ENCODE measurements around the gene DCUN1D4. TPM values are rescaled to one million over a fixed set of nuclear protein-coding genes. Genes with fewer than 3 reads are reported as not detected.
A peak's percentile ranks its signal among the peaks of the same experiment; 100 is the strongest.

The DCUN1D4 gene
- total RNA-seq, 1 donor from 2014 or later: 21.4 TPM

- DNase-seq (ENCODE audit: low read depth in 2 of 2): no peak
Observed at GRCh38 chr4:51853027-51853682, 10.2 kb downstream of the DCUN1D4 start.

GRCh38 chr4:51855270-51855669, 12.3 kb downstream of the DCUN1D4 start:
- no peak for DNase-seq (ENCODE audit: low read depth in 2 of 2)

DNA sequence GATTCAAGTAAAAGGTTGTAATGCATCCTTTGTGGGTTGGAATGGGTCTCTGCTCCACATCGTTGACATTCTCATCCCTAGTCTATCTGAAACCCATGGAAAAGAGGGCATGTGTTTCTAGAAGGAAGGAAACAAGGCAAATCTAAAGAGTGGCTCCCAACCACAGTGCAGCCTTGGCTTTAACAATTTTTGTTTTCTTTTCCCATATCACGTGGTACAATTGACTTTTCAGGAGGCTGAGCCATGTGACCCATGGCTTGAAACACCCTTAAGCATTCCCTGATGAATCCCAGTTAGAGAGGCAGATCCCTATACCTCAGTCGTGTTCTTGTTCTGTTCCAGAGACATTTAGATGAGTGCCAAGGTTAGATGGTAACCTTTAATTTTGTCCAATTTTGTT, 12.8 kb downstream of the DCUN1D4 start:
- no peak for DNase-seq (ENCODE audit: low read depth in 2 of 2)

DNA sequence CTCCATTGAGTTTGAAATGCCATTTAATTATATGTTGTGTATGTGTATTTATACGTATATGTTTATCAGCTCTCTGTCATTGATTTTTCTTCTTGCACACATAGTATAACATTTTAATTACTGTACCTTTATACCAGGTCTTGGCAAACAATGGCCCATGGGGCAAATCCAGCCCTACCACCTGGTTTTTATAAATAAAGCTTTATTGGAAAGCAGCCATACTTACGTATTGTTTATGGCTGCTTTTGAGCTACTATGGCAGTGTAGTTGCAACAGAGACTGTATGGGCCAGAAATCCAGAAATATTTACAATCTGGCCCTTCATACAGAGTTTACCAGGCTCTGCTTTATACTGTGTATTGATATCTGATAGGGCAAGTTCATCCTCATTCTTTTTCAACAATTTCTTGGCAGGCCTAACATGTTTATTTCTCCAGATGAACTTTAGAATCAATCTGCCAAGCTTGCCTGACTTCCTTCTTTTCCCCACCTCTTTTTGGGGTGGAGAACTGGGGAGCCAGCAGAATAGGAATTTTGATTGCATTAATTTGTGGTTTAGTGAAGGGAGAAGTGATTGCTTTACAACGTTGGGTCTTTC, 15.8 kb downstream of the DCUN1D4 start:
- no peak for DNase-seq (ENCODE audit: low read depth in 2 of 2)

GRCh38 chr4:51859476-51860031, 16.6 kb downstream of the DCUN1D4 start:
- DNase-seq (ENCODE audit: low read depth in 2 of 2): no peak

- DNase-seq (ENCODE audit: low read depth in 2 of 2): no peak
Observed at GRCh38 chr4:51862199-51862598, 19.2 kb downstream of the DCUN1D4 start.

DNA sequence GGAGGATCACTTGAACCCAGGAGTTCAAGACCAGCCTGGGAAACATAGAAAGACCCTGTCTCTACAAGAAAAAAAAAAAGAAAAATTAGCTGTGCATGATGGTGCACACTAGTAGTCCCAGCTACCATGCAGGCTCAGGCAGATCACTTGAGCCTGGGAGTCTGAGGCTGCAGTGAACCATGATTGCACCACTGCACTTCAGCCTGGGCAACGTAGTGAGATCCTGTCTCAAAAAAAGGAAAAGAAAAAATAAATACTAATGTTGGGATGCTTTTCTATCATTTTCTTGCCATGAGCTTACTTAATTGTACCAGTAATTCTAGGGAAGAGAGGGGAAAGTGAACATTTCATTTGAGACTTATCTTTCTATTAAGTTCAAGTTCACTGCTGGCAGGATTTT, 19.8 kb downstream of the DCUN1D4 start:
- DNase-seq (ENCODE audit: low read depth in 2 of 2): no peak

DNA sequence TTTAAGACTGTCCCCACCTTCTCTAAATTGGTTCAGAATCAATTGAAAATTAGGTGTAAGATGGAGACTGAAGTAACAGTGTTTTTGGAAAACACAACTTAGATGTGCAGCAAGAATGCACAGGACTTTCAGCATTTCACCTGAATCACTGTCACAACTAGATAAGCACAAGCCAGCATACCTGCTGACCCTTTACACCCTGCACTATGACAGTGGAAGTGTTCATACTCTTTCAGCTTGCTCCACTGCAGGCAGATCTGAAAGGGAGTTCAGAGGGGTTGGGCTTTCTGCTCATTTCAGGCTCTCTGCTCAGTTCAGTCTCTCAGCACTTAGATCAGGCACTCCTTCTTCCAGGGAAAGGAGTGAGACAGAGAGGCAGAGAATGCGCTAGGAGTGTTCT, 22.8 kb downstream of the DCUN1D4 start:
- no peak for DNase-seq (ENCODE audit: low read depth in 2 of 2)

DNA sequence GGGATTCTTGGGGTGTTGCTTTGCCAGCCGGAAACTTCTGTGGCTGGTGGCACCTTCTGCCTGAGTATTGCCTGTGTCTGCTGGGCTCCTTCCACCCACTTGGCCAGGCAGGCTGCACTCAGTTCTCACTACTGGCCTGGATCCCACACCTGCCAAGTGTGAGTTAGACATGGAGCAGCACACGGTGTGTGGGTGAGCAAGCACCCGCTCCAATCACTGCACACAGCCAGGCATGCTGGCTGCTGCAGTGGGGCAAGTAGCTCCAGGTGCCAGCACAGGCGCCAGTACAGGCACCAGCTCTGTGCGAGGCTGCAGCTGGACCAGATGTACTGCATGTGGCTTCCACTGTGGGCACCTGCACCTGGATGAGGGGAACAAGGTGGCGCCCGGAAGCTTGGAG, 23.9 kb downstream of the DCUN1D4 start:
- DNase-seq (ENCODE audit: low read depth in 2 of 2): no peak

DNA sequence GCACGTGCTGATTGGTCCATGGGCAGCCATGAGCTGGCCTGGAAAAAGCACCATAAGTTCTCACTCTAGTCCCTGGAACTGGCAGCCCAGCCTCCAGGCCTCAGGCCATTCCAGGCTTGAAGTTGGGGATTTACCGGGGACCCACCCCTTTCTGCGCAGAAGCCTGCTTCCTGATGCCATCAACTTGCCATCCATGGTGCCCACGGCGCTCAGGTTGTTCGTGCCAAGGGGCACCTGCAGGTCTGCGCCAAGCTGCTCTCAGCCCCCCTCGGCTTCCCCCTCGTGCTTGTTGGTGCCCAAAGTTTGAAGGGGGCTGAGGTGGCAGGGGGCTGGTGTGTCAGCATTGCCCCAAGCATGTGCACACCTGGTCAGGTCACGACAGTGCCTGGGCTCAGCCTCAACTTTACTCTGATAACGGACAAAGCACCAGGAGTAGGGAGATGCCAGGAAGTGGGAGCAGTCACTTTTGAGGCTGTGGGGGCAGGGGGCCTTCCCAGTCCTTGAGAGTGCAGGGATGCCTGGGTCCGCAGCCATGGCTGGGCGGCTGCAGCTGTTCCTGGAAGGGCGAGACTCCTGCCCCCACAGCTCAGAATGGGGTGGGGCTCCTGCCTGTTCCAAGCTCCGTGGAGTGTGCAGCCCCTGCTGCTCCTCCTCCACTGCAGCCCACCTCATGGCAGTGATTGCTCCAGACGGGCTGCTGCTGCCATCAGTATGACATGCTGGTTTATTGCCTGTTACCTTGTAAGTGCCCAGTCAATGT, 24.9 kb downstream of the DCUN1D4 start:
- no peak for DNase-seq (ENCODE audit: low read depth in 2 of 2)

- no peak for DNase-seq (ENCODE audit: low read depth in 2 of 2)
Observed at GRCh38 chr4:51868449-51868847, 25.5 kb downstream of the DCUN1D4 start.

GRCh38 chr4:51870441-51871188, 27.7 kb downstream of the DCUN1D4 start:
- DNase-seq (ENCODE audit: low read depth in 2 of 2): no peak

- DNase-seq (ENCODE audit: low read depth in 2 of 2): no peak
Observed at GRCh38 chr4:51872283-51872997, 29.5 kb downstream of the DCUN1D4 start.

- DNase-seq (ENCODE audit: low read depth in 2 of 2): no peak
Observed at GRCh38 chr4:51874551-51874950, 31.6 kb downstream of the DCUN1D4 start.

DNA sequence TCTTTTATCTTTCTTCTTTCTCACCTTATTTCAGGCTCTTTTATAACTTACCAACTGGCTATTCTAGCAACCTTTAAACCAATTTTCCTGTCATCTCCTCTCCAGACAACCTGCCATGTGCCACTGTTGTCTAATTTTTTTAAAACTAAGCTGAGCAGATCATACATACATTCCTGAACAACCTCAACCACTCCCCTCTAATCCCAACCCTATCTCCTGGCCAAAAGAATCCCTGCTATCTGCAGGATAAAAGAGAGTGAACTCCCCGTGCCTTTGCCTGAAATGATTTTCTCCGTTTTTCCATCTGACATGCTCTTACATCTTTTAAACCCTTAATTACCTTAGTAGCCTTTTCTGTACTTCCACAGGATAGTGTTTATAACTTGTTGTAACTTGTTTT, 35.5 kb downstream of the DCUN1D4 start:
- no peak for DNase-seq (ENCODE audit: low read depth in 2 of 2)

DNA sequence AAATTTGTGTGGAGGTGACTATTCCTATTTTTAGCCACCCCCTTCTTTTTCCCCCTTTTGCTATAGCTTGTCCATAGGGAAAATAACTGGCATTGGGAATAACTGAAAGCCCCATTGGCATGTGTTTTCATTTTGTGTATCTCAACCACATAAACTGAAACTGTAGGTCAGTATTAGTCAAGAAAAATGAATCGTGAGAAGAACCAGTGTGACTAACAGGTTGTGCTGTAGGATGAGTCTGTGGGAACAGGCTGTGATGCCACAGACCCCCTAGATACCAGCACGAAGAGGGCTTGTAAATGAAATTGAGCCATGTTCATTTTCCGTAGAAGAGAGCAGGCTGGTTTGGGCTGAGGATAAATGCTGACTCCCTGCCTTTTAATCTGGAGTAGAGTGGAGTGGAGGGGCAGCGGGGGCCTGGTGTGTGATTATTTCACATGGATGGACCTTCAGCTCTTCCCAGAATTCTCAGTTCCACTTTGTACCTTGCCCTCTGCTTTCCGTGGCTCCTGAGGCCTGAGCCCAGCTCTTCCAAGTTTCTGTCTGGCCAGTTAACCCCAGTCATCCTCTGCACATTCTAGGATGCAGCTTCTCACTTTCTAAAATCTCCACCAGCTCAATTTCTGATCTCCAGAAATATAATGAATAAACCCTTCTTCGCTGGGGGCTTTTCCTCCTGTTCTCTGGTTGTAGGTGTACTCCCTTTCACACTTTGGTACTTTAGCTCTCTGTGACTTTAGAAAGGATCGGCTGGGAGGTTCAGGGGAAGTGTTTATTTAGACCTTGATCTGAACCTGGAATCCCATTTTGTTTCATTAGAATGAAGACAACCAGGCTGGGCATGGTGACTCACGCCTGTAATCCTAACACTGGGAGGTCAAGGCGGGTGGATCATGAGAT, 37.3 kb downstream of the DCUN1D4 start:
- DNase-seq (ENCODE audit: low read depth in 2 of 2): no peak

DNA sequence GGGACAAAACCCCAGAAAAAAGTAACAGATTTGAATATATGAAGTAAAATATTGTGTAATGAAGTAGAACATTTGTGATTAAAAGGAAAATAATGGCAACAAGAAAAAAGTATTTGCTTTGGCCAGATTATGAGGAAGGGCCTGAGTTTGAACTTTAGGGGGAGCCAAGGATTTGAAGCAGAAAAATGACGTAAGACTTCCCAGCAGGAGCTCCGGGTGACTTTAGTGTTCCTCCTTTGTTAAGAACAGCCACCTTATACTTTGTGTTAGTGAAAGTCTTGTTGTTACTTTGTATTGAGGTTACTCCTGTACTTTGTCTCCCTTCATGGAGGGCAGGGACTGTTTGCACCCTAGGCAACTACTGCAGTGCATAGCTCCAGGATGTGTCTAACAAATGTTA, 41.1 kb downstream of the DCUN1D4 start:
- no peak for DNase-seq (ENCODE audit: low read depth in 2 of 2)

DNA sequence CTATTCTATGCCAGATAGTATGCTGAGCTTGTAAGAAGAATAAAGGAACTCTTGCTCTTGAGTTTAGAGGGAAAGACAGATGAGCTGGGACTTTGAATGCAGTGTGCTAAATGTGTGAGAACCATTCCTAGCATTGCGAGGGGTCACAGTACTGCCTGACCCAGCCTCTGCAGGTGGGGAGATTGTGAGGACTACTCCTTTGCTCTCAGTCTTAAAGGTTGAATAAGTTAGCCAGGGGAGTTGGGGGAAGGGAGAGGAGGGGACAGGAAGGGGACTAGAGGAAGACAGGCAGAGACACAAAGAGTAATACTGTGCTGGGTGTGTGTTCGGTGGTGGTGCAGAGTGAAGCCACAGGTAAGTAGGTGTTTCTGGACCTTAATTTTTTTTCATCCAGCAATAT, 41.7 kb downstream of the DCUN1D4 start:
- no peak for DNase-seq (ENCODE audit: low read depth in 2 of 2)

DNA sequence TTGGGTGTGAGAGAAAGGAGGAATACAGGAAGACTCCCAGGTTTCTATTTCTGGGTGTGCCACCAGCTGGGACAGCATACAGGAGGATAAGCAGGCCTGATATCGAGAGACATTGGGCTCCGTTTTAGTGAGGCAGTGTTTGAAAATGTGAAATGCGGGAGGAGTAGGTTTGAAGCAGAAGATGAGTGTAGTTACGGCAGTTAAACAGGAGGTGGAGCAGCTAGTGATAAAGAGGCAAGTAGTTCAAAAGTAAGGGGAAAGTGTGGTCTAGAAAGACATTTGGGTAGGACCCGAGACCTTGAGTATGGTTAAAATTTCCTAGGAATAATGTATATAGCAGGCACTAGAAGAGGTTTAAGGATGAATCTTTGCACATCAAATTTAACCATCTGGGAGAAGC, 42.4 kb downstream of the DCUN1D4 start:
- peak; percentile 15 to 47 for DNase-seq (ENCODE audit: low read depth in 2 of 2)

- DNase-seq (ENCODE audit: low read depth in 2 of 2): no peak
Observed at GRCh38 chr4:51890760-51891159, 47.8 kb downstream of the DCUN1D4 start.

Measured in dermis microvascular lymphatic vessel endothelial cell (primary cell).